ENCODE data around the gene SASH1.

Gene SASH1

GRCh38 chr6:148414092-148414489, 71.5 kb downstream of the SASH1 start:
- Histone ChIP-seq H3K4me1 (ENCODE audit: insufficient read depth, low read length) (no peaks in the 10 kb centered on the region), H3K4me2 (ENCODE audit: insufficient read depth, low read length) (no peak overlapping the region), H3K4me3 (ENCODE audit: low read depth in 1 of 2, low read length in 2 of 2) (no peak overlapping the region), H3K27me3 (ENCODE audit: insufficient read depth, low read length, poor library complexity) (peaks cover 6% of the 10 kb centered on the region), H4K20me1 (ENCODE audit: insufficient read depth, low read length) (no peaks in the 10 kb centered on the region), H3K9ac (ENCODE audit: low read depth, low read length) (no peak overlapping the region), H3K79me2 (ENCODE audit: insufficient read depth, low read length) (no peaks in the 10 kb centered on the region), H3K27ac (ENCODE audit: low read length) (no peak overlapping the region), H3K36me3 (ENCODE audit: insufficient read depth, low read length) (no peaks in the 10 kb centered on the region), H2AFZ (ENCODE audit: low read depth, low read length) (no peak overlapping the region), H3K9me3 (ENCODE audit: insufficient read depth, low read length, severe bottlenecking) (no peaks in the 10 kb centered on the region)
- ATAC-seq (ENCODE audit: insufficient read depth, low read depth): no peak
- no peak for DNase-seq
- TF ChIP-seq CTCF (IDR thresholded peaks at IDR 0.05; ENCODE audit: borderline replicate concordance, extremely low read depth, low read length, poor library complexity, severe bottlenecking) (no peak), EZH2 (IDR thresholded peaks at IDR 0.05; ENCODE audit: borderline replicate concordance, low read depth, low read length, severe bottlenecking) (no peak)

GRCh38 chr6:148414836-148415235, 72.2 kb downstream of the SASH1 start:
- no peak for DNase-seq
- no peak for ATAC-seq (ENCODE audit: insufficient read depth, low read depth)
- H3K27ac ChIP-seq (ENCODE audit: low read length): no peak overlapping the region

GRCh38 chr6:148415511-148416260, 73.0 kb downstream of the SASH1 start:
- no peak overlapping the region for H3K4me3 ChIP-seq (ENCODE audit: low read depth in 1 of 2, low read length in 2 of 2)
- no peak overlapping the region for H3K27ac ChIP-seq (ENCODE audit: low read length)
- TF ChIP-seq CTCF (IDR thresholded peaks at IDR 0.05; ENCODE audit: borderline replicate concordance, extremely low read depth, low read length, poor library complexity, severe bottlenecking) (no peak), EZH2 (IDR thresholded peaks at IDR 0.05; ENCODE audit: borderline replicate concordance, low read depth, low read length, severe bottlenecking) (no peak)
- ATAC-seq (ENCODE audit: insufficient read depth, low read depth): no peak
- no peaks in the 10 kb centered on the region for H3K36me3 ChIP-seq (ENCODE audit: insufficient read depth, low read length)
- no peak overlapping the region for H3K4me2 ChIP-seq (ENCODE audit: insufficient read depth, low read length)
- no peaks in the 10 kb centered on the region for H3K9me3 ChIP-seq (ENCODE audit: insufficient read depth, low read length, severe bottlenecking)
- H3K79me2 ChIP-seq (ENCODE audit: insufficient read depth, low read length): no peaks in the 10 kb centered on the region
- no peaks in the 10 kb centered on the region for H3K4me1 ChIP-seq (ENCODE audit: insufficient read depth, low read length)
- H3K9ac ChIP-seq (ENCODE audit: low read depth, low read length): no peak overlapping the region
- H2AFZ ChIP-seq (ENCODE audit: low read depth, low read length): no peak overlapping the region
- H4K20me1 ChIP-seq (ENCODE audit: insufficient read depth, low read length): no peaks in the 10 kb centered on the region
- H3K27me3 ChIP-seq (ENCODE audit: insufficient read depth, low read length, poor library complexity): peaks cover 6% of the 10 kb centered on the region
- DNase-seq: no peak

More at GRCh38 chr6:148414836-148415235, 72.2 kb downstream of the SASH1 start:
- no peak overlapping the region for H2AFZ ChIP-seq (ENCODE audit: low read depth, low read length)
- H3K9ac ChIP-seq (ENCODE audit: low read depth, low read length): no peak overlapping the region
- H3K79me2 ChIP-seq (ENCODE audit: insufficient read depth, low read length): no peaks in the 10 kb centered on the region
- no peak overlapping the region for H3K4me3 ChIP-seq (ENCODE audit: low read depth in 1 of 2, low read length in 2 of 2)
- H3K4me2 ChIP-seq (ENCODE audit: insufficient read depth, low read length): no peak overlapping the region
- no peaks in the 10 kb centered on the region for H4K20me1 ChIP-seq (ENCODE audit: insufficient read depth, low read length)
- peaks cover 6% of the 10 kb centered on the region for H3K27me3 ChIP-seq (ENCODE audit: insufficient read depth, low read length, poor library complexity)
- no peaks in the 10 kb centered on the region for H3K36me3 ChIP-seq (ENCODE audit: insufficient read depth, low read length)
- H3K4me1 ChIP-seq (ENCODE audit: insufficient read depth, low read length): no peaks in the 10 kb centered on the region
- H3K9me3 ChIP-seq (ENCODE audit: insufficient read depth, low read length, severe bottlenecking): no peaks in the 10 kb centered on the region
- TF ChIP-seq CTCF (IDR thresholded peaks at IDR 0.05; ENCODE audit: borderline replicate concordance, extremely low read depth, low read length, poor library complexity, severe bottlenecking): no peak
- no peak for TF ChIP-seq EZH2 (IDR thresholded peaks at IDR 0.05; ENCODE audit: borderline replicate concordance, low read depth, low read length, severe bottlenecking)
